NCI-H2029 treated with DMSO at 0.1 percent for 48 hours (cell line): ENCODE measurements around the gene INTS15.
A peak's percentile ranks its signal among the peaks of the same experiment; 100 is the strongest.
"Not testable (repeated sequence)": the region's sequence is repeated elsewhere in the genome, so short reads cannot be mapped to it uniquely, and the experiment has no call there.

Source experiments
- DNase-seq: peaks from one replicate; lab custom pipeline; 2025; lab: John Stamatoyannopoulos, UW

Gene INTS15

DNA sequence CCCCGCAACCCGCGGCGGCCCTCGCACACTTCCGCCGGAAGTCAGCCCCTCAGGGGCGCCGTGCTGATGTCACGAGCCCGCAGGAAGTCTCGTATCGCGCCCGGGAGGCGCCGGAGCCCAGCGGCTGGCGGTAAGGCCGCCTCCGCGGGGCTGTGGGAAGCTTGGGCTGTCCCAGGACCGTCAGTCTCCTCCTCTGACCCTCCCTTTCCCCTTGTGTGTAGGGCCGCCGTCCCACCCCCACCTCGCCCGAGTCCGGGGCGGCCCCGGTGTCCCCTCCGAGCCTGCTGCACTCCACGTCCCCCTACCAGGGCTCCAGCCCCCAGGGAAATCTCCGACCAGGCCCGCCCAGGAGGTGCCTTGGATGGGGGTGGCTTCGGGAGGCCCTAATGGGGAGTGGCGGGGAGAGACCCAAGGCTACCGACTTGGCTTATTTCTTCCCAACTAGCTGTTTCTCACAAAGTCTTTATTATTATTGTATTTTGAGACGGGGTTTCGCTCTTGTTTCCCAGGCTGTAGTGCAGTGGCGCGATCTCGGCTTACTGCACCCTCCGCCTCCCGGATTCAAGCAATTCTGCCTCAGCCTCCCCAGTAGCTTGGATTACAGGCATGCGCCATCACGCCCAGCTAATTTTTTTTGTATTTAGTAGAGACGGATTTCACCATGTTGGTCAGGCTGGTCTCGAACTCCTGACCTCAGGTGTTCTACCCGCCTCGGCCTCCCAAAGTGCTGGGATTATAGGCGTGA lies 12.3 kb upstream of the INTS15 start, which contains the start of gene ZDHHC4:
ZDHHC4 (plus strand) TSS at position 86 of the 745 bp plus-strand sequence. CDS start 3,108 bp downstream, outside the sequence.
- DNase-seq: peak; percentile 32

GRCh38 chr7:6578114-6579084 lies 11.4 kb upstream of the INTS15 start:
- no peak for DNase-seq

DNA sequence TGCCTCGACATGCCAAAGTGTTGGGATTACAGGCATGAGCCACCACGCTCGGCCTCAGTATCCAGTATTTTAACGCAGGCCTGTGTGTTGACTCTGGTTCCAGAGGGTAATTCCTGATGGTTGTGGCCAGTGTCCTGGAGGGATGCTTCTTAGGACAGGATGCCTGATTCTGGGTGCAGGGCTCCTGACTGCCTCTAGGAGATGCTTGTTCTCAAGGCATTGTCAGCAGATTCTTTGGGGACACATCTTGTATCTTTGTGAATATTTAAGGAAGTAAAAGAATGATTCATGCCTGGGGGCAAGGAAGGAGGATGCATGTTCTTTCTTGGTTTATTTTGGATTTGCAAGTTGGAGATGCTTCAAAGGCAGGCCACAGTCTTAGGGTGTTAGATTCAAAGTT lies 10.4 kb upstream of the INTS15 start:
- no peak for DNase-seq

- not testable (repeated sequence) for DNase-seq
Measured at GRCh38 chr7:6585746-6586432, 3.9 kb upstream of the INTS15 start.

DNA sequence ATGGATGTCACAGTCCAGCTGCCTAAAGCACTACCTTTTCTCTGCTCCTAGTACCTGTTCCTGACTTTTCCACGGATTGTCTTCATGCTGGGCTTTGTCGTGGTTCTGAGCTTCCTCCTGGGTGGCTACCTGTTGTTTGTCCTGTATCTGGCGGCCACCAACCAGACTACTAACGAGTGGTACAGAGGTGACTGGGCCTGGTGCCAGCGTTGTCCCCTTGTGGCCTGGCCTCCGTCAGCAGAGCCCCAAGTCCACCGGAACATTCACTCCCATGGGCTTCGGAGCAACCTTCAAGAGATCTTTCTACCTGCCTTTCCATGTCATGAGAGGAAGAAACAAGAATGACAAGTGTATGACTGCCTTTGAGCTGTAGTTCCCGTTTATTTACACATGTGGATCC lies 1.3 kb upstream of the INTS15 start:
- no peak for DNase-seq

DNA sequence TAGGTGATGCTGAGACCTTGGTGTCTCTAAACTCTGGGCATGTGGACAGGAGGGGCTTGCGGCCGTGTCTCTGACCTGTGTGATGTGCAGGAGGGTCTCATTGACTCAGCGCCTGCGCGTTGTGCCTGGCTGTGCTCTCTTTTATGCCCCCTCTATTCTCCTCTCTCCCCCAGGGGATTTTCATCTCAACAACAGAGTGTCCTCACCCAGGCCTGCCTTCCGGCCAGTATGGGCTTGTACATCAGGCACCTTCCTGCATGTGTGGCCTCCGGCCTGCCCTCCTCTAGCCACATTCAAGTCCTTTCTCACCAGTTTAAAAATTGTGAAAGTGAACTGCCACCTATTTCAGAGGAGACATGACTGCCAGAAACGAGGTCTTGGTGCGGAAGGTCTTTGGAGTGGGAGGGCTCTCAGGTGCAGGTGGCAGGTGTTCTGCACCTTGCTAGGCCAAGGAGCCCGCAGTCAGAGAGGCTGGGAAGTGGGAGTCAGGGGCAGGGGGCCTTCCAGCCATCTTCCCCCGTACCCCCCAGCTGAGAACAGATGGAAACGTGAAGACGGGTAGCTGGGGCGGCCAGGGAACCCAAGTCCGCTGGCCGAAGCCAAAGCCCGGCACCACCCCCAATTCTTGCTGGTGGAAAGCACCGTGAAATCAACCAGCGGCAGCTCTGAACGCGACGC lies 531 bp upstream of the INTS15 start:
- no peak for DNase-seq

GRCh38 chr7:6590645-6591110 lies 857 bp downstream of the INTS15 start:
- DNase-seq: no peak

DNA sequence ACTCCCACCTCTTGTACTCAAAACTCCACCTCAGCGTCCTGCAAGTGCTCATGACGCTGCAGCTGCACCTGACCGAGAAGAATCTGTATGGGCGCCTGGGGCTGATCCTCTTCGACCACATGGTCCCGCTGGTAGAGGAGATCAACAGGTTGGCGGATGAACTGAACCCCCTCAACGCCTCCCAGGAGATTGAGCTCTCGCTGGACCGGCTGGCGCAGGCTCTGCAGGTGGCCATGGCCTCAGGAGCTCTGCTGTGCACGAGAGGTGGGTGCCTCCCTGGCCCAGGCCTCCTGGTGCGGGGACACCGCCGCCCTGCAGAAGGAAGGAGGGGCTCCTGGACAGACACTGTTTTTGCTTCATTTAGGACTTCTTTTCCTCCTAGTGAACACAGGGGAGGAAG lies 10.3 kb downstream of the INTS15 start:
- no peak for DNase-seq

DNA sequence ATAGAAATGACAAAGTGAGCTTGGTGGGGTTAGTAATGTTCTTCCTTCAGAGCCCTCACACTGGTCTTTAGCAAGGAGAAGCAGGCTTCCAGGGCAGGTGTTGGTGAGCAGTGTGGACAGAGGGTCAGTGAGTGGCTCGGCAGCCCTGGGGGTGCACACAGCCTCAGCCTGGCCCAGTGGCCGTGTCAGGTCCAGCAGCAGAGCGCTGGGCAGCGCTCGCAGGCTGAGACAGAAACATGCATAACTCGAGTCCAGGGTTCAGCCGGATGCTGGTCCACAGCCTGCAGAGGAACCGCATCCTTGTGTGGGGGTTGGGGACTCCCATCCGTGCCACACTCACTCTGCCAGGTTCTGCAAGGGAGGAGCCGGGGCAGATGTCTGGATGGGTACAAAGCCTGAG lies 14.6 kb downstream of the INTS15 start:
- DNase-seq: no peak

GRCh38 chr7:6606866-6607583 lies 17.2 kb downstream of the INTS15 start:
- DNase-seq: no peak

GRCh38 chr7:6607651-6608051 lies 17.8 kb downstream of the INTS15 start:
- DNase-seq: no peak

DNA sequence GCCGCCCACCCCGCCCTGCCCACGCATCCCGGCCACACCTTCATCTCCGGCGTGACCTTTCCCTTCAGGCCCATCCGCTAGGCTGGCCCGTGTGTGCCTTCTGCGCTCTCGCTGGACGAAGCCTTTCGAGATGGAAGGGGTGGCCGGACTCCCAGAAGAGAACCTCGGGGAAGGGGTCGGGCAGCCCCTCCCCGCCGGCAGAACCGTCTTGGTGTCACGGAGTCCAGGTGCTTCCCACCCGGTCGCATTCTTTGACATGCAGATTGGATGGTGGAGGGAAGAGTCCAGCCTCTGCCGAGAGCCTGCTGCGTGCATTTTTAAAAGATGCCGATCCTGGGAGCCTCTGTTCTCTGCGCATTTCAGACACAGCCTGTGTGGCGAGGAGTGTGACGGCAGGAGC lies 18.3 kb downstream of the INTS15 start:
- no peak for DNase-seq

GRCh38 chr7:6608794-6609193 lies 19.0 kb downstream of the INTS15 start:
- DNase-seq: no peak

GRCh38 chr7:6612819-6613218 lies 23.0 kb downstream of the INTS15 start:
- no peak for DNase-seq

DNA sequence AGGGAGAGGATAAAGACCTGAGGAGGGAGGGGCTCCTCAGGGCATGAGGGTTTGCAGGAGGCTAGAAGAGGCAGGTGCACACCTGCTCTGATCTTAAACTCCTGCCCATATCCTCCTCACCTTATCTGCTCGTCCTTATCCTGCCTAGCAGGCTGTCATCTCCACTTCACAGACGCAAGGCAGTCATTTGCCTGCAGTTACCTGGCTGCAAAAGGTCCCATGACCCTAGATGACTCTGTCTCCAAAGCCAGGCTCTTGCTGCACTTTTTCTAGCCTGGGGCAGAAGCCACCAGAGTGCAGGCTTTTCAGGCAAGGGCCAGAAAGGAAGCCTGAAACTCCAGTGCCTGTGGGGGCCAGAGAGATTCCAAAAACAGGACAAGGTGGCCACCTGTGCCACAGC lies 23.9 kb downstream of the INTS15 start:
- DNase-seq: no peak

- DNase-seq: no peak
Measured at GRCh38 chr7:6614953-6615722, 25.3 kb downstream of the INTS15 start, which contains the start of gene ZNF853. TSS of gene ZNF853 (plus strand) at chr7:6615610. CDS start at chr7:6616175, 565 bp downstream.

DNA sequence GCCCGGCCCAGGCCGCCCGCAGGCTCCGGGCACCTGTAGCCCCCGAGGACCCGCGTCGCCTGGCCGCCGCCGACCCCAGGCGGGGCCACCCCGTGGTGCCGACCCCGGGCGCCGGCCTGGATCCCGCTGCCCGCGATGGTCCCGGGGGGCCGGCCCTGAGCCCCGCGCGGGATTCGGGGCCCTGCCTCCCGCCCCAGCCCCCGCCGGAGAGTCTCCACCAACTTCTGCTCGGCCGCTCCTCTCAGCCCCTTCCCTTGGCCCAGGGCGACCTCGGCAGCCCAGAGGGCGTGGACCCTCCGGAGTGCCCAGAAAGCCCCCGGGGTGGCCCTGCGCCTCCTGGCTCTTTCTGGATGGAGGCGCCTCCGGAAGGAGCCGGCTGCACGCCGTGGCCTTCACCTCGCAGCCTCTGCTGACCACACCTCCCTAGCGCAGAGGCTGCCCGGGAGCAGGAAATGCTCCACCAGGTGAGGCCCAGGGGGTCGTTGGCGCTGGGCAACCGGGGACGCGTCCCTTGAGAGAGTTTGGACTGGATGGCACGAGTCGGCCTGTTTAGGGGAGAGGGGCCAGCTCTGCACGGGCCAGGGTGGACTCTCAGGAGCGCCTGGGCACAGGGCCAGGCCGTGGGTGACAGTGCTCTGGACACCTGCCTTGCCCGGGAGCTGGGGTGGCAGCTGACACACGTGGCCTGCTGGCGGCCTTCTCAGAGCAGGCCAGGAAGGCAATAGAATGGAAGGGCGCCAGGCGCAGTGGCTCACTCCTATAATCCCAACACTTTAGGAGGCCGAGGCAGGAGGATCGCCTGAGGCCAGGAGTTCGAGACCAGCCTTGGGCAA lies 26.1 kb downstream of the INTS15 start:
- DNase-seq: no peak

GRCh38 chr7:6616854-6617643 lies 27.2 kb downstream of the INTS15 start:
- no peak for DNase-seq
